H9 (cell line): ENCODE results near the gene TPD52L1. TPM values are rescaled to one million over a fixed set of nuclear protein-coding genes. Genes with fewer than 3 reads are reported as not detected.

ENCODE experiments used
- DNase-seq: peaks from one replicate; pipeline ENCODE4 v3.0.0-alpha.2; 2017
- H2AFZ ChIP-seq: one replicate; pipeline ENCODE4 v1.6.1; 2013; ENCODE audit warnings: mild to moderate bottlenecking, low read length, control low read depth, moderate library complexity
- H2AK5ac ChIP-seq: 2 replicates; pipeline ENCODE4 v1.6.1; 2013; ENCODE audit warnings: low read length, control low read depth, mixed read lengths; ENCODE audit not compliant: insufficient read length
- H2BK120ac ChIP-seq: one replicate; pipeline ENCODE4 v1.6.1; 2013; ENCODE audit warnings: low read depth, mild to moderate bottlenecking, low read length, control low read depth, inconsistent platforms; ENCODE audit not compliant: poor library complexity, severe bottlenecking
- H2BK12ac ChIP-seq: 2 replicates; pipeline ENCODE4 v1.6.1; 2013; ENCODE audit warnings: low read length, control low read depth, mixed read lengths, low read depth; ENCODE audit not compliant: insufficient read length
- H2BK15ac ChIP-seq: 2 replicates; pipeline ENCODE4 v1.6.1; 2013; ENCODE audit warnings: low read depth, low read length, control low read depth
- H2BK20ac ChIP-seq: one replicate; pipeline ENCODE4 v1.6.1; 2013; ENCODE audit warnings: low read depth, mild to moderate bottlenecking, low read length, control low read depth, inconsistent platforms; ENCODE audit not compliant: poor library complexity, severe bottlenecking
- H2BK5ac ChIP-seq: 2 replicates; pipeline ENCODE4 v1.6.1; 2013; ENCODE audit warnings: low read length, control low read depth, mixed read lengths; ENCODE audit not compliant: insufficient read length
- H3K14ac ChIP-seq: 2 replicates; pipeline ENCODE4 v1.6.1; 2013; ENCODE audit warnings: low read length, control low read depth; ENCODE audit not compliant: insufficient read depth
- H3K18ac ChIP-seq: 2 replicates; pipeline ENCODE4 v1.6.1; 2013; ENCODE audit warnings: low read depth, mild to moderate bottlenecking, mixed read lengths, low read length, control low read depth; ENCODE audit not compliant: insufficient read length
- H3K23ac ChIP-seq: 2 replicates; pipeline ENCODE4 v1.6.1; 2013; ENCODE audit warnings: low read length, control low read depth, mixed read lengths, low read depth; ENCODE audit not compliant: insufficient read length
- H3K23me2 ChIP-seq: 2 replicates; pipeline ENCODE4 v1.6.1; 2013; ENCODE audit warnings: low read depth, mild to moderate bottlenecking, mixed read lengths, low read length, control low read depth; ENCODE audit not compliant: insufficient read length, poor library complexity, severe bottlenecking
- H3K27ac ChIP-seq: 2 replicates; pipeline ENCODE4 v1.5.1; 2013; ENCODE audit warnings: low read length, control low read depth, mixed read lengths, low read depth; ENCODE audit not compliant: insufficient read length
- H3K27me3 ChIP-seq: 2 replicates; pipeline ENCODE4 v1.6.1; 2013; ENCODE audit warnings: low read length, control low read depth, inconsistent platforms; ENCODE audit not compliant: insufficient read depth
- H3K4ac ChIP-seq: 2 replicates; pipeline ENCODE4 v1.6.1; 2013; ENCODE audit warnings: low read depth, mild to moderate bottlenecking, control low read depth, inconsistent platforms, low read length, moderate library complexity
- H3K4me1 ChIP-seq: 2 replicates; pipeline ENCODE4 v1.6.1; 2013; ENCODE audit warnings: low read length, control low read depth, inconsistent platforms; ENCODE audit not compliant: insufficient read depth
- H3K4me2 ChIP-seq: 2 replicates; pipeline ENCODE4 v1.6.1; 2013; ENCODE audit warnings: low read length, control low read depth, mixed read lengths; ENCODE audit not compliant: insufficient read length, insufficient read depth
- H3K56ac ChIP-seq: 2 replicates; pipeline ENCODE4 v1.6.1; 2013; ENCODE audit warnings: low read depth, mild to moderate bottlenecking, mixed read lengths, low read length, control low read depth; ENCODE audit not compliant: insufficient read length
- H3K79me1 ChIP-seq: 2 replicates; pipeline ENCODE4 v1.6.1; 2013; ENCODE audit warnings: low read depth, mild to moderate bottlenecking, moderate library complexity, low read length, control low read depth, inconsistent platforms; ENCODE audit not compliant: insufficient read depth, poor library complexity, severe bottlenecking
- H3K79me2 ChIP-seq: 2 replicates; pipeline ENCODE4 v1.6.1; 2013; ENCODE audit warnings: low read length, control low read depth, inconsistent platforms; ENCODE audit not compliant: insufficient read depth
- H3K9ac ChIP-seq: 2 replicates; pipeline ENCODE4 v1.6.1; 2013; ENCODE audit warnings: low read length, control low read depth, mixed read lengths; ENCODE audit not compliant: insufficient read length; ENCODE audit errors: extremely low read depth
- H3K9me3 ChIP-seq: one replicate; pipeline ENCODE4 v1.6.1; 2013; ENCODE audit warnings: low read depth, low read length, inconsistent platforms; ENCODE audit not compliant: control insufficient read depth
- H3T11ph ChIP-seq: one replicate; pipeline ENCODE4 v1.6.1; 2013; ENCODE audit warnings: mild to moderate bottlenecking, low read length, control low read depth, inconsistent platforms
- H4K20me1 ChIP-seq: one replicate; pipeline ENCODE4 v1.6.1; 2013; ENCODE audit not compliant: control insufficient read depth, insufficient read length, insufficient read depth
- H4K5ac ChIP-seq: 2 replicates; pipeline ENCODE4 v1.6.1; 2013; ENCODE audit warnings: low read depth, mild to moderate bottlenecking, mixed read lengths, low read length, control low read depth; ENCODE audit not compliant: insufficient read length
- H4K8ac ChIP-seq: replicated peaks from 2 replicates; pipeline ENCODE4 v1.6.1; 2013; ENCODE audit warnings: low read length, control low read depth, mixed read lengths, low read depth; ENCODE audit not compliant: insufficient read length
- H4K91ac ChIP-seq: 2 replicates; pipeline ENCODE4 v1.6.1; 2013; ENCODE audit warnings: low read depth, mild to moderate bottlenecking, moderate library complexity, mixed read lengths, low read length, control low read depth; ENCODE audit not compliant: insufficient read length
- H3K27ac Mint-ChIP-seq, 3 experiments: 2 replicates in 2 of 3; 3 replicates in 1 of 3; pipeline ENCODE4 v1.8.0; 2020 to 2021; ENCODE audit warnings: mixed read lengths in 3 of 3, mild to moderate bottlenecking in 1 of 3, moderate library complexity in 1 of 3
- H3K27me3 Mint-ChIP-seq: 2 replicates; pipeline ENCODE4 v1.8.0; 2021; ENCODE audit warnings: low read depth, mild to moderate bottlenecking, moderate library complexity, mixed read lengths
- H3K36me3 Mint-ChIP-seq, 3 experiments: 2 replicates in 2 of 3; 3 replicates in 1 of 3; pipeline ENCODE4 v1.8.0; 2020 to 2021; ENCODE audit warnings: low read depth in 3 of 3, mixed read lengths in 3 of 3; ENCODE audit not compliant: insufficient read depth in 1 of 3
- H3K4me1 Mint-ChIP-seq, 2 experiments: 2 replicates each; pipeline ENCODE4 v1.8.0; 2020; ENCODE audit warnings: mixed read lengths in 2 of 2
- H3K4me3 Mint-ChIP-seq, 2 experiments: 2 replicates in 1 of 2; 3 replicates in 1 of 2; pipeline ENCODE4 v1.8.0; 2020 to 2021; ENCODE audit warnings: mild to moderate bottlenecking in 2 of 2, mixed read lengths in 2 of 2, moderate library complexity in 1 of 2
- H3K9me3 Mint-ChIP-seq, 2 experiments: 2 replicates in 1 of 2; 3 replicates in 1 of 2; pipeline ENCODE4 v1.8.0; 2020; ENCODE audit warnings: mild to moderate bottlenecking in 2 of 2, mixed read lengths in 2 of 2, moderate library complexity in 1 of 2
- CTCF ChIP-seq: fragments of 200-600 bp; sonication (generic); conservative IDR thresholded peaks from 3 replicates; pipeline ENCODE4 v1.8.0; 2021; ENCODE audit warnings: antibody characterized with exemption, mild to moderate bottlenecking
- WGBS: extraction: QIAGEN DNeasy Blood & Tissue Kit; methylation state at CpG from one replicate; pipeline ENCODE4 v1.1.7; 2013; ENCODE audit warnings: missing lambda C conversion rate, low lambda C conversion rate, mixed read lengths; ENCODE audit not compliant: insufficient read length; ENCODE audit errors: extremely low coverage; 5-methylcytosine and 5-hydroxymethylcytosine counted together
- total RNA-seq: library from RNA; stranded (reverse); gene quantifications from 2 replicates; pipeline ENCODE4 v1.2.1, GENCODE V29; 2021

TPD52L1 gene
- total RNA-seq, 1 experiment from 2014 or later, result 6.6 TPM

- H3K4me1 Mint-ChIP-seq, result peaks cover 18 to 20% of the 10 kb centered on the region in 2 experiments
- TF ChIP-seq CTCF, result no peak
- Histone ChIP-seq H2BK5ac (no peak overlapping the region), H3K4me1 (no peaks in the 10 kb centered on the region), H3K23ac (no peak overlapping the region), H4K8ac (no peak overlapping the region), H3K27ac (no peak overlapping the region), H2BK20ac (no peak overlapping the region), H3K27me3 (no peaks in the 10 kb centered on the region), H3K18ac (no peak overlapping the region), H3K56ac (no peak overlapping the region), H3K79me1 (no peaks in the 10 kb centered on the region), H3K14ac (no peak overlapping the region), H3K9me3 (no peaks in the 10 kb centered on the region), H4K20me1 (no peaks in the 10 kb centered on the region), H2BK120ac (no peak overlapping the region), H4K5ac (no peak overlapping the region), H3K23me2 (no peaks in the 10 kb centered on the region), H2AFZ (no peak overlapping the region), H2AK5ac (no peak overlapping the region), H3T11ph (no peak overlapping the region), H2BK12ac (no peak overlapping the region), H4K91ac (no peak overlapping the region), H3K79me2 (no peaks in the 10 kb centered on the region), H2BK15ac (no peak overlapping the region), H3K9ac (no peak overlapping the region), H3K4me2 (no peak overlapping the region), H3K4ac (no peak overlapping the region)
- no CpG with 5 or more reads among the region's 1 CpG for WGBS
- H3K9me3 Mint-ChIP-seq, result peaks cover 7 to 14% of the 10 kb centered on the region in 2 experiments
- DNase-seq, result no peak
- no peak overlapping the region for H3K27ac Mint-ChIP-seq
- H3K36me3 Mint-ChIP-seq, result peaks cover 37 to 45% (median 38%) of the 10 kb centered on the region in 3 experiments
- no peaks in the 10 kb centered on the region for H3K27me3 Mint-ChIP-seq
- no peak overlapping the region for H3K4me3 Mint-ChIP-seq
Measured at GRCh38 chr6:125277838-125278237, 124.3 kb downstream of the TPD52L1 start.
